Stimulated activated CD4-positive, alpha-beta T cell treated with anti-CD3 and anti-CD28 coated beads, Interleukin-4, amount 100 ng/mL, for 24 hours (primary cell): ENCODE results near the gene JMJD1C.
"Not testable (repeated sequence)": the region's sequence is repeated elsewhere in the genome, so short reads cannot be mapped to it uniquely, and the experiment has no call there.

Source experiments
- DNase-seq: peaks from one replicate; pipeline ENCODE4 v3.0.0-alpha.2; 2020

Gene JMJD1C

DNA sequence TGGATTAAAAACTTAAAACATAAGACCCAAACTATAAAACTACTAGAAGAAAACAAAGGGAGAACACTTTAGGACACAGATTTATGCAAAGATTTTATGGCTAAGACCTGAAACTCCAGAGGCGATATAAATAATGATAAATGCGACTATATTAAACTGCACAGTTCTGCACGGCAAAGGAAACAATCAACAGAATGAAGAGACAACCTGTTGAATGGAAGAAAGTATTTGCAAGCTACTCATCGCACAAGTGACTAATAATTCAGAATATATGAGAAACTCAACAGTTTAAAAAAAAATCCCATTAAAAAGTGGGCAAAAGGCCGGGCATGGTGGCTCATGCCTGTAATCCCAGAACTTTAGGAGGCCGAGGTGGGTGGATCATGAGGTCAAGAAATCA, 73.6 kb downstream of the JMJD1C start:
- DNase-seq = no peak

GRCh38 chr10:63391812-63392211, 74.0 kb downstream of the JMJD1C start:
- DNase-seq = no peak

- DNase-seq = no peak
Observed at GRCh38 chr10:63390521-63390920, 75.3 kb downstream of the JMJD1C start.

DNA sequence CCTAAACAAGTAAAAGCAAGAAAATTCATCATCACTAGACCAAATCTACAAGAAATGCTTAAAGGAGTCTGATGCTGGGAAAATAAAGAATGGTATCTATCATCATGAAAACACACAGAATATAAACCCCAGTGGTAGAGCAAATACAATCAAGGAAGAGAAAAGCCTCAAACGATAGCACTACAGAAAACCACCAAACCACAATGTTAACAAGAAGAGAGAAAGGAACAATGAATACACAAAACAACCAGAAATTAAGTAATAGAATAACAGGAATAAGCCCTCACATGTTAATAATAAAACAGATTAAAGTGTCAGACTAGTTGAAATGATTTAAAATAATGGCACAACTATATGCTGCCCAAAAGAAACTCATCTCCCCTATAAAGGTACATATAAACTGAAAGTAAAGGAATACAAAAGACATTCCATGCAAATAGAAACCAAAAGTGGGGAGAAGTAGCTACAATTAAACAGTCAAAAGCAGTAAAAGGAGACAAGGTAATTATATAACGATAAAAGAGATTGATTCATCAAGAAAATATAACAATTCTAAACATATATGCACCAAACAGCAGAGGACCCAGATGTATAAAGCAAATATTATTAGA, 77.3 kb downstream of the JMJD1C start:
- no peak for DNase-seq

DNA sequence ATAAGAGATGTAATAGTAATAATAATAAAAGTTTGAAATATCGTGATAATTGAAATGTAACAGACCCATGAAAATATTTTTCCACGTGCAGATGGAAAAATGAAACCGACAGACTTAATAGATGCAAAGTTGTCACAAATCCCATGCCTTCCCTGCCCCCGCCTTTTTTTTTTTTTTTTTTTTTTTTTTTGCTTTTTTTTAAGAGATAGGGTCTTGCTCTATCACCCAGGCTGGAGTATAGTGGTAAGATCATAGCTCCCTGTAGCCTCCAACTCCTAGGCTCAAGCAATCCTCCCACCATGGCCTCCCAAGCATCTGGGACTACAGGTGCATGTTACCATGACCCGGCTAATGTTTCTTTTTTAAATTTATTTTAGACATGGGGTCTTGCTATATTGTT, 80.5 kb downstream of the JMJD1C start:
- DNase-seq = no peak

DNA sequence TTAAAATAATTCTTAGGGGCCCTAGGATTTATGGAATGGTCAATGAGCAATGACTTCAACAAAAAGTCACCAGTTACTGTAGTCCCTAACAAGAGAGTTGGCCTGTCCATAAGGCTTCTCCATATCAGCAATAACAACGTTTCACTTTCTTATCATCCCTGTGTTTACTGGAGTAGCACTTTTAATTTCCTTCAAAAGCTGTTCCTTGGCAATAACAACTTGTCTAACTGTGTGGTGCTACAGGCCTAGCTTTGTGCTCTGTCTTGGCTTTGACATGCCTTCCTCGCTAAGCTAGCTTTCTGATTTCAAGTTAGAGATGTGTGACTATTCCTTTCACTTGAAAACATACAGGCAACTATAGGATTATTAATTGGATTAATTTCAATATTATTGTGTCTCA, 81.1 kb downstream of the JMJD1C start:
- no peak for DNase-seq

DNA sequence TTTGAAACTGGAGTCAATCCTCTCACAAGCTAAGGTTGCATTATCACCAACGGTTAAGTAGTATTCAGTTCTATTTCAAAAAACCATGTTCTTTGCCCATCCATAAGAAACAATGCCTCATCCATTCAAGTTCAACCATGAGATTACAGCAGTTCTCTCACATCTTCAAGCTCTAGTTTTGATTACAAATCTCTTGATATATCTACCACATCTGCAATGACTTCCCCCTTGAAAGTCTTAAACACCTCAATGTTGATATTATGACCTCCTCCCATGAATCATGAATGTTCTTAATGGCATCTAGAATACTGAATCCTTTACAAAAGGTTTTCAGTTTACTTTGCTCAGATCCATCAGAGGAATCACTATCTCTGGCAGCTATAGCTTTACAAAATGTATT, 81.8 kb downstream of the JMJD1C start:
- DNase-seq = no peak

DNA sequence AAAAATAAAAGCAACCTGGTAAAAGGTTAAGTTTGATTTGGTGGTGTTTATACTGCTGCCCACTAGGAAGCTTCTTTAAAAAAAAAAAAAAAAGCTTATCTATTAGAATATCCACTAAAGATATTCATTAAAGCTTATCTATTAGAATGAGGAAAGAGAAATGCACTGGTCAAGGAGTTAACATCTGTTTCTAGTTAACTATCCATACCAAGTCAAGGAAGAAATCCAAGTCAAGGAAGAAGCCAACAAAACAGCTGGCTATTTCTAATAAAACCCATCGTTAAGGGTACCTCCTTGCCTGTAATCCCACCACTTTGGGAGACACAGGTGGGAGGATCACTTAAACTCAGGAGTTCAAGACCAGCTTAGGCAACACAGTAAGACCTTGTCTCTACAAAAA, 82.6 kb downstream of the JMJD1C start:
- DNase-seq = no peak

- no peak for DNase-seq
Observed at GRCh38 chr10:63382066-63382465, 83.7 kb downstream of the JMJD1C start.

- DNase-seq = not testable (repeated sequence)
Observed at GRCh38 chr10:63377305-63377661, 88.5 kb downstream of the JMJD1C start.

GRCh38 chr10:63376560-63377304, 89.0 kb downstream of the JMJD1C start:
- no peak for DNase-seq

DNA sequence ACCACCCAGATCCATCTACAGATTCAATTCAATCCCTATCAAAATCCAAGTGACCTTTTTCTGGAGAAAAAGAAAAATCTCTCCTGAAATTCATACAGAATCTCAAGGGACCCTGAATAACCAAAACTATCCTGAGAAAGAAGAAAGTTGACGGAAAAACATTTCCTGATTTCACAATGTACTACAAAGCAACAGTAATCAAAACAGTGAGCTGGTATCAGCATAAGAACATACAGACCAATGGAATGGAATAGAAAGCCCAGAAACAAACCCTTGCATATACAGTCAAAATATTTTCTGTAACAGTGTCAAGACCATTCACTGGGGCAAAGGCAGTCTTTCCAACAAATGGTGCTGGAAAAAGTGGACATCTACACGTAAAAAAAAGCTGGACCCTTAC, 89.9 kb downstream of the JMJD1C start:
- DNase-seq = no peak

DNA sequence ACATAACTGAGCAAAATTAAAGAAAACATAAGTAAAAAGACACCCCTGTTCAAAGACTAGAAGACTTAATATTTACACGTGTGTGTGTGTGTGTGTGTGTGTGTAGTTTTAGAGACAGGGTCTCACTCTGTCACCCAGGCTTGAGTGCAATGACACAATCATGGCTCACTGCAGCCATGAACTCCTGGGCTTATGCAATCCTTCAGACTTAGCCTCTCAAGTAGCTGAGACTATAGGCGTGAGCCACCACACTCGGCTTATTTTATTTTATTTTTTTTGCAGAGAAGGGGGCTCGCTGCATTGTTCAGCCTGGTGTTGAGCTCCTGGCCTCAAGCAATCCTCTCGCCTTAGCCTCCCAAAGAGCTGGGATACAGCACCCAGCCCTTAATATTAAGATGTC, 90.3 kb downstream of the JMJD1C start:
- DNase-seq = no peak

DNA sequence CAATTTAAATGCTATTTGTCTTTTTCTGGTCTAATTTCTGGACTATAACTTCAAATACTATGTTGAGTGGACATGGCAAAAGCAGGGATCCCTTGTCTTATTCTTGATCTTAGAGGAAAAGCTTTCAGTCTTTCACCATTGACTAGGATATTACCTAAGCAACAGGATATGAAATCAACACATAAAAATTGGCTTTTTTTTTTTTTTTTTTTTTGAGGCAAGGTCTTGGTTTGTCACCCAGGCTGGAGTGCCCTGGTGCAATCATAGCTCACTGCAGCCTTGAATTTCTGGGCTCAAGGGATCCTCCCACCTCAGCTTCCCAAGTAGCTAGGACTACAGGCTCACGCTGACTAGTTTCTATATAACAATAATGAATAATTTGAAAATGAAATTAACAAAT, 90.8 kb downstream of the JMJD1C start:
- DNase-seq = no peak

DNA sequence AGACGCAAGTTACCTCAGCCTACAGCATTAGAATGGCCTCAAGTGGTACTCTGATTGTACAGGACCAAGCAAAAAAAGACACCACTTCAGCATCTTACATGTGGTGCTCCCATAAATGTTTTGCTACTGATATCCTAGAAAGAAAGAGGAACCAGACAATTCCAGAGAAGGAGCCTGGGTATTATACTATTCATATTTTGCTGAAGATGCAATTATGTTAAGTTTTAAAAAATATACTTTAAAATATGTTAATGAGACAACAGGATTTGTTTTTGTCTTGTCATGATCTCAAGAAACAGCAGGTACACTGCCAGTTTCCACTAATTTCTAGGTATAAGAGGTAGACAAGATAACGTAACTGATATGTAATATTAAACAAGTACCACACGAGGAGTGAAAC, 92.6 kb downstream of the JMJD1C start:
- no peak for DNase-seq

DNA sequence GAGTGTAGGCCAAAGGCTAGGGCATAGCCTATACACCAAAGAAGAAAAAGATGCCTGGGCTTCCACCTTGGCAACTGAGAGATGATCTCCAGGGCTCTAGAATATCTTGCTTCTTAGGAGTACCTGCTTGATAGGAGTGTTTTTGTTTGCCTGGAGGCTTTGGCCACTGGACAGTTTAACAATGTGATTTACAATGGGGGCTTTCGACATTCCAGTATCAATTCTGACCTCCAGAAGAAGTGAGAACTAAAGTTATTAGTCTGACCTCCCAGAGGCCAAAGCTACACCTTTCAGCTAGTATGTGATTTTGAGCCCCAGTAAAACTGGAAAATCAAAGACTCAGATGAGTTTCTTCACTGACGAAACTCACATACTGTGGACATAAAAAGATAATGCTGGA, 96.1 kb downstream of the JMJD1C start:
- DNase-seq = no peak

GRCh38 chr10:63368365-63368764, 97.4 kb downstream of the JMJD1C start:
- DNase-seq = no peak

GRCh38 chr10:63366933-63367332, 98.8 kb downstream of the JMJD1C start:
- no peak for DNase-seq

- DNase-seq = no peak
Observed at GRCh38 chr10:63365976-63366765, 99.6 kb downstream of the JMJD1C start.

DNA sequence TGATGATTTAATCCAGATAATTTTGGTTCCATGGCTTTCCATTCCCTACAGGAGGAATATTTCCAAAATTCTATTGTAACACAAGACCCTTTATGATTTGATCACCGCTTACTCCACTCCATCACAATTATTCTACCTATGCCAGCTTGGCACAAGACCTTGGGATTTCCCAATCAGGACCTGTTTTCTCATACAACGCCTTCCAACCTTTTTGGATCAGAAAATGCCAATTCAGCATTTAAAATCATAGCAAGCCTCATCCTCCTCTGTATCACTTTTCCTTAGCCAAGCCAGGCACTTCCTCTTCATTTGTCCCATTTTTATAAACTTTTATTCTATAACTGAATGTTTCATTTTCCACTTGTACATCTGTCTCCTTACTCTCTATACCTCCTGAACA, 100.9 kb downstream of the JMJD1C start:
- no peak for DNase-seq

DNA sequence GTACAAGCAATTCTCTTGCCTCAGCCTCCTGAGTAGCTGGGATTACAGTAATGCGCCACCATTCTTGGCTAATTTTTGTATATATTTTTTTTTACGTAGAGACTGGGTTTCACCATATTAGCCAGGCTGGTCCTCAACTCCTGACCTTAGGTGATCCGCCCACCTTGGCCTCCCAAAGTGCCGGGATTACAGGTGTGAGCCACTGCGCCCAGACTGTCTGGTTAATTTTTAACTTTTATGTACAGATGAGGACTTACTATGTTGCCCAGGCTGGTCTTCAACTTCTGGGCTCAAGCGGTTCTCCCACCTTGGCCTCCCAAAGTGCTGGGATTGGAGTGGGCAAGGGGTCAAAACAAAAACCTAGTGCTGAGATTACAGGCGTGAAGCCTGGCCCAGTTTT, 101.8 kb downstream of the JMJD1C start:
- DNase-seq = no peak

DNA sequence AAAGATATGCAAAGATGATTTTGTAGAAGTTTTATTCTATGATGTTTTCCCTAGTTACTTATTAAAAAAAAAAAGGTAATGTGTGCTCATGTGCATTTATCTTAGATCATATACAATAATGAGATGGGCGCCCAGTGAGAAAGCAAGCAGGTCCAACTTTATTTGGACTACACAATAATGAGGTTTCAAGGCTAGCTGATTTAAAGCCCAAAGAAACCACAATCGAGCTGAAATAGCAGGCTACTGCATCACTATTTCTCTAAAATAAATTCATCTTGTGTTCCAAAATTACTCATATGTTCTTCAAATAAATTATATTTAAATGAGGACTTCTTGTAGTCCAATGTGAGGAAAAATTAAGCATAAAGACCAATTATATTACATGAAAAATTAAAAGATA, 110.1 kb downstream of the JMJD1C start:
- no peak for DNase-seq

DNA sequence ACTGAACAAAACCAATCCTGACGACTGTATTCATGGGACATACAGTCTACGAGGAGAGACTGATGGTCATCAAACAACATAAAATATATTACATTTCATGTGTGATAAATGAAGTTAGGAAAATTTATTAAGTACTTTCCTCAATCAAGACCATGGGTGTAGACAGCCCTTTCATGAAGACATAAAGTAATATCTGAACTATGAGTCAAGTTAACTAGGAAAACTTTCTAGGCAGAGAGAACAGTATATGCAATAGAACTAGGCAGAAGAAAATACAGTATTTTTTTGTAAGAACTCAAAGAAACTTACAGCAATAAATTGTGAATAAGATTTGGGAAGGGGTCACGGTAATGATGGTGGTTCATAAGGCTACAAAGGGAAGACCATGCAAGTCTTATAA, 112.8 kb downstream of the JMJD1C start:
- DNase-seq = no peak

- no peak for DNase-seq
Observed at GRCh38 chr10:63348245-63348850, 117.4 kb downstream of the JMJD1C start.
